ENCODE measurements around the gene ZBTB38.

DNA sequence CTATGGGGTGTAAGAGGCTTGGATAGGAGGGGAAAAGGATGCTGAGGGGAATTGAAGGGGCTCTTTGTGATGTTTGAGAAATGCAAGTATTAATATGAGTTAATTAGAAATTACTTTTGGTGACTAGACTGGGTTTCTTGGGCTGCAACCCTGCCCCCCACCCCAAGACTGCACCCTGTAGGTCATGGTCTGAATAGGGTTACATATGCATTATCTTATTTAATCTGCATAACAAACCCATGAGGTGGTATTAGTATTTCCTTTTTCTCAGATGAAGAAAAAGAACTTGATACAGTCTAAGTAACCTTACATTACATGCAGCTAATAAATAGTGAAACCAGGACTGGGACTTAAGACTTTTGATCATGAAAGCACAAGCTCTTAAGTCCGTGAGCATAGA is 5.6 kb upstream of the ZBTB38 start:
- no peak for TF ChIP-seq CTCF (IDR thresholded peaks at IDR 0.05)
- TF ChIP-seq EP300 (IDR thresholded peaks at IDR 0.05), result no peak
- TF ChIP-seq POLR2A (IDR thresholded peaks at IDR 0.05), result no peak

Measured in tibial nerve (tissue), 4 donors.